ENCODE results near the gene GREB1. TPM values are rescaled to one million over a fixed set of nuclear protein-coding genes. Genes with fewer than 3 reads are reported as not detected.

GREB1 gene
- total and polyA plus RNA-seq, 2 of the 13 experiments (the other 11 are each of a cell fraction or from before 2014, with no cell fraction given), result 31.3 to 61.2 TPM

- TF ChIP-seq HINFP (CRISPR knock-in tag; IDR thresholded peaks at IDR 0.05; ENCODE audit: low read depth), result no peak
- no peak for TF ChIP-seq NFE2 (CRISPR knock-in tag; IDR thresholded peaks at IDR 0.05)
- no peak; a peak in 1 of 4 replicates for TF ChIP-seq ATF4 (CRISPR knock-in tag; IDR thresholded peaks at IDR 0.05)
- no peak for TF ChIP-seq ISX (CRISPR knock-in tag; conservative IDR thresholded peaks at IDR 0.05)
- no peak for TF ChIP-seq ZNF20 (CRISPR knock-in tag; IDR thresholded peaks at IDR 0.05)
- no peak for TF ChIP-seq CREB1 (IDR thresholded peaks at IDR 0.05)
- TF ChIP-seq CREB1 (CRISPR knock-in tag; IDR thresholded peaks at IDR 0.05), result no peak; the same call in 1 of the 2 replicates
- TF ChIP-seq ELK4 (CRISPR knock-in tag; IDR thresholded peaks at IDR 0.05; ENCODE audit: borderline replicate concordance), result no peak
- peak; percentile 51; the same call in 1 of the 2 replicates for TF ChIP-seq ZNF543 (CRISPR knock-in tag; IDR thresholded peaks at IDR 0.05)
- peak; percentile 44; the same call in 1 of the 2 replicates for TF ChIP-seq ATF3 (CRISPR knock-in tag; IDR thresholded peaks at IDR 0.05)
- TF ChIP-seq RELA (CRISPR knock-in tag; IDR thresholded peaks at IDR 0.05), result no peak
- peak; percentile 45; the same call in 1 of the 2 replicates for TF ChIP-seq HMG20B (CRISPR knock-in tag; conservative IDR thresholded peaks at IDR 0.05)
- TF ChIP-seq MYNN (CRISPR knock-in tag; IDR thresholded peaks at IDR 0.05; ENCODE audit: low read depth), result no peak
- TF ChIP-seq ZNF766 (CRISPR knock-in tag; IDR thresholded peaks at IDR 0.05; ENCODE audit: borderline replicate concordance), result peak; percentile 56; the same call in 1 of the 2 replicates
- TF ChIP-seq ONECUT2 (CRISPR knock-in tag; IDR thresholded peaks at IDR 0.05), result no peak
- TF ChIP-seq ZNF256 (CRISPR knock-in tag; conservative IDR thresholded peaks at IDR 0.05), result no peak
- peak; percentile 31; the same call in 1 of the 2 replicates for TF ChIP-seq ATF7-NPFF (CRISPR knock-in tag; IDR thresholded peaks at IDR 0.05; ENCODE audit: low read depth)
- TF ChIP-seq MAX (IDR thresholded peaks at IDR 0.05), result peak; percentile 98
- TF ChIP-seq MYC (CRISPR knock-in tag; IDR thresholded peaks at IDR 0.05; ENCODE audit: borderline replicate concordance), result peak; percentile 90
- peak in 1 of 2 experiments; percentile 65; a peak in 1 of 4 replicates for TF ChIP-seq REST (IDR thresholded peaks at IDR 0.05; ENCODE audit: borderline replicate concordance in 1 of 2, low read depth in 1 of 2, low read length in 2 of 2)
- peak; percentile 88; the same call in 1 of the 2 replicates for TF ChIP-seq ARNTL (CRISPR knock-in tag; IDR thresholded peaks at IDR 0.05)
- TF ChIP-seq GTF3A (CRISPR knock-in tag; conservative IDR thresholded peaks at IDR 0.05), result no peak
Measured at GRCh38 chr2:11539317-11540147, 5.7 kb downstream of the GREB1 start (continued).

Measured in HepG2 (cell line).